ENCODE measurements around the gene CRB3. TPM values are rescaled to one million over a fixed set of nuclear protein-coding genes. Genes with fewer than 3 reads are reported as not detected.

The CRB3 gene
- total RNA-seq, 1 donor, result not detected

- no peak overlapping the region for H3K4me3 ChIP-seq (ENCODE audit: insufficient read depth, low read length)
- H3K4me1 ChIP-seq (ENCODE audit: insufficient read depth, low read length), result no peaks in the 10 kb centered on the region
- no peaks in the 10 kb centered on the region for H3K27me3 ChIP-seq (ENCODE audit: insufficient read depth, low read length)
- no peak overlapping the region for H2AFZ ChIP-seq (ENCODE audit: low read length)
- no peak for TF ChIP-seq CTCF (IDR thresholded peaks at IDR 0.05; ENCODE audit: extremely low read depth, low read depth, low read length)
- DNase-seq (ENCODE audit: insufficient read length, low spot score, missing footprints), result no peak
- H3K9me3 ChIP-seq (ENCODE audit: low read depth, low read length), result no peaks in the 10 kb centered on the region
- H3K79me2 ChIP-seq (ENCODE audit: insufficient read depth, low read length), result no peaks in the 10 kb centered on the region
- H3K36me3 ChIP-seq (ENCODE audit: insufficient read depth, low read length), result no peaks in the 10 kb centered on the region
- H4K20me1 ChIP-seq (ENCODE audit: insufficient read depth, low read length), result no peaks in the 10 kb centered on the region
- no peak overlapping the region for H3K4me2 ChIP-seq (ENCODE audit: insufficient read depth, low read length)
- H3K27ac ChIP-seq (ENCODE audit: low read depth, low read length), result no peak overlapping the region
Observed at GRCh38 chr19:6439743-6440142, 24.3 kb upstream of the CRB3 start.

GRCh38 chr19:6440905-6441304, 23.2 kb upstream of the CRB3 start:
- peak; percentile 18 for DNase-seq (ENCODE audit: insufficient read length, low spot score, missing footprints)
- Histone ChIP-seq H3K4me2 (ENCODE audit: insufficient read depth, low read length) (no peak overlapping the region), H3K27ac (ENCODE audit: low read depth, low read length) (no peak overlapping the region), H4K20me1 (ENCODE audit: insufficient read depth, low read length) (no peaks in the 10 kb centered on the region), H3K36me3 (ENCODE audit: insufficient read depth, low read length) (no peaks in the 10 kb centered on the region), H2AFZ (ENCODE audit: low read length) (no peak overlapping the region), H3K79me2 (ENCODE audit: insufficient read depth, low read length) (no peaks in the 10 kb centered on the region), H3K27me3 (ENCODE audit: insufficient read depth, low read length) (no peaks in the 10 kb centered on the region), H3K9me3 (ENCODE audit: low read depth, low read length) (no peaks in the 10 kb centered on the region), H3K4me1 (ENCODE audit: insufficient read depth, low read length) (no peaks in the 10 kb centered on the region), H3K4me3 (ENCODE audit: insufficient read depth, low read length) (no peak overlapping the region)
- TF ChIP-seq CTCF (IDR thresholded peaks at IDR 0.05; ENCODE audit: extremely low read depth, low read depth, low read length), result no peak

- DNase-seq (ENCODE audit: insufficient read length, low spot score, missing footprints), result peak; percentile 71
Observed at GRCh38 chr19:6442087-6442688, 21.9 kb upstream of the CRB3 start.

GRCh38 chr19:6443986-6444385, 20.1 kb upstream of the CRB3 start:
- Histone ChIP-seq H3K9me3 (ENCODE audit: low read depth, low read length) (no peaks in the 10 kb centered on the region), H3K4me3 (ENCODE audit: insufficient read depth, low read length) (no peak overlapping the region), H4K20me1 (ENCODE audit: insufficient read depth, low read length) (no peaks in the 10 kb centered on the region), H3K36me3 (ENCODE audit: insufficient read depth, low read length) (no peaks in the 10 kb centered on the region), H3K4me2 (ENCODE audit: insufficient read depth, low read length) (no peak overlapping the region), H3K27ac (ENCODE audit: low read depth, low read length) (no peak overlapping the region), H3K79me2 (ENCODE audit: insufficient read depth, low read length) (no peaks in the 10 kb centered on the region), H2AFZ (ENCODE audit: low read length) (no peak overlapping the region), H3K4me1 (ENCODE audit: insufficient read depth, low read length) (no peaks in the 10 kb centered on the region), H3K27me3 (ENCODE audit: insufficient read depth, low read length) (no peaks in the 10 kb centered on the region)
- peak; percentile 18 for DNase-seq (ENCODE audit: insufficient read length, low spot score, missing footprints)
- no peak for TF ChIP-seq CTCF (IDR thresholded peaks at IDR 0.05; ENCODE audit: extremely low read depth, low read depth, low read length)

More at GRCh38 chr19:6442087-6442688, 21.9 kb upstream of the CRB3 start:
- TF ChIP-seq CTCF (IDR thresholded peaks at IDR 0.05; ENCODE audit: extremely low read depth, low read depth, low read length), result no peak
- no peak overlapping the region for H3K27ac ChIP-seq (ENCODE audit: low read depth, low read length)
- no peak overlapping the region for H2AFZ ChIP-seq (ENCODE audit: low read length)
- no peaks in the 10 kb centered on the region for H4K20me1 ChIP-seq (ENCODE audit: insufficient read depth, low read length)
- no peak overlapping the region for H3K4me2 ChIP-seq (ENCODE audit: insufficient read depth, low read length)
- H3K27me3 ChIP-seq (ENCODE audit: insufficient read depth, low read length), result no peaks in the 10 kb centered on the region
- no peaks in the 10 kb centered on the region for H3K79me2 ChIP-seq (ENCODE audit: insufficient read depth, low read length)
- H3K9me3 ChIP-seq (ENCODE audit: low read depth, low read length), result no peaks in the 10 kb centered on the region
- no peaks in the 10 kb centered on the region for H3K36me3 ChIP-seq (ENCODE audit: insufficient read depth, low read length)
- H3K4me3 ChIP-seq (ENCODE audit: insufficient read depth, low read length), result no peak overlapping the region
- no peaks in the 10 kb centered on the region for H3K4me1 ChIP-seq (ENCODE audit: insufficient read depth, low read length)
